Thyroid gland (tissue), 4 donors: ENCODE measurements around the gene HBA2. TPM values are rescaled to one million over a fixed set of nuclear protein-coding genes. Genes with fewer than 3 reads are reported as not detected.
"Not testable (repeated sequence)": the region's sequence is repeated elsewhere in the genome, so short reads cannot be mapped to it uniquely, and the experiment has no call there.

Experiments used
- DNase-seq, 2 donors: peaks; one replicate each; pipeline ENCODE4 v3.0.0-alpha.2; 2019
- H3K27ac ChIP-seq, 3 donors: fragments of 200-600 bp; sonication (generic); 1 replicate in 2 of 3; 2 replicates in 1 of 3; pipeline ENCODE4 v1.5.1; 2016 to 2019; ENCODE audit warnings: mild to moderate bottlenecking in 1 of 3, moderate library complexity in 1 of 3
- H3K27me3 ChIP-seq: fragments of 200-600 bp; sonication (generic); one replicate; pipeline ENCODE4 v1.5.1; 2019
- H3K36me3 ChIP-seq, 2 donors: fragments of 200-600 bp; sonication (generic); one replicate each; pipeline ENCODE4 v1.5.1; 2016 to 2019
- H3K4me1 ChIP-seq, 2 donors: fragments of 200-600 bp; sonication (generic); one replicate each; pipeline ENCODE4 v1.5.1; 2017 to 2019
- H3K4me3 ChIP-seq, 3 donors: fragments of 200-600 bp; sonication (generic); replicated peaks in 1 of 3; 1 replicate in 2 of 3; 2 replicates in 1 of 3; pipeline ENCODE4 v1.5.1; 2016; ENCODE audit warnings: mild to moderate bottlenecking in 1 of 3
- H3K9me3 ChIP-seq: fragments of 200-600 bp; sonication (generic); one replicate; pipeline ENCODE4 v1.5.1; 2017
- CTCF ChIP-seq, 6 experiments: fragments of 200-600 bp in 3 of 6; fragments of 450-650 bp in 3 of 6; sonication (generic) in 3 of 6; IDR thresholded peaks; one replicate each; pipeline ENCODE4 v1.5.1; 2016 to 2019; ENCODE audit warnings: antibody characterized with exemption in 6 of 6, mild to moderate bottlenecking in 2 of 6, inconsistent platforms in 1 of 6, moderate library complexity in 1 of 6
- POLR2A ChIP-seq, 2 donors: fragments of 450-650 bp; IDR thresholded peaks; one replicate each; pipeline ENCODE4 v1.6.1; 2017; ENCODE audit warnings: antibody characterized with exemption in 2 of 2, mild to moderate bottlenecking in 2 of 2, moderate library complexity in 1 of 2
- WGBS, 2 donors: methylation state at CpG; one replicate each; pipeline ENCODE4 v1.1.5; 2017; 5-methylcytosine and 5-hydroxymethylcytosine counted together
- intact Hi-C: fragments of 100-400 bp; cut with DNase I; formaldehyde crosslinking; loops from one replicate; pipeline ENCODE4 v1.15.1; 2023
- total RNA-seq, 4 donors: library from RNA; depleted of rRNA; stranded (reverse); fragments of >200 nt; gene quantifications; one replicate each; pipeline ENCODE4 v1.2.3, GENCODE V29; 2016

The HBA2 gene
- 100 to 1,000 TPM in 1 of 4 donors, 10 to 100 TPM in 3; 21.2 to 136 (median 51.3) TPM for total RNA-seq

- peaks cover 21% of the 10 kb centered on the region for H3K27me3 ChIP-seq
Observed at GRCh38 chr16:172374-172941, at the start of gene HBA2. TSS of gene HBA2 (plus strand) at chr16:172876. CDS start at chr16:172913, 37 bp downstream.

GRCh38 chr16:123558-124350 is 48.9 kb upstream of the HBA2 start:
- intact Hi-C loops, H3K4me3 ChIP-seq, H3K36me3 ChIP-seq, H3K27me3 ChIP-seq, H3K4me1 ChIP-seq, H3K27ac ChIP-seq, DNase-seq, H3K9me3 ChIP-seq: not testable (repeated sequence)
- WGBS, 2 donors = 89 to 90% methylated on average over 13 to 19 of the region's 19 CpGs

More at GRCh38 chr16:172374-172941, at the start of gene HBA2:
- DNase-seq, H3K27ac ChIP-seq, H3K4me1 ChIP-seq, H3K9me3 ChIP-seq, H3K4me3 ChIP-seq, intact Hi-C loops, H3K36me3 ChIP-seq: not testable (repeated sequence)
- no CpG with 5 or more reads among the region's 74 CpGs for WGBS, 2 donors

DNA sequence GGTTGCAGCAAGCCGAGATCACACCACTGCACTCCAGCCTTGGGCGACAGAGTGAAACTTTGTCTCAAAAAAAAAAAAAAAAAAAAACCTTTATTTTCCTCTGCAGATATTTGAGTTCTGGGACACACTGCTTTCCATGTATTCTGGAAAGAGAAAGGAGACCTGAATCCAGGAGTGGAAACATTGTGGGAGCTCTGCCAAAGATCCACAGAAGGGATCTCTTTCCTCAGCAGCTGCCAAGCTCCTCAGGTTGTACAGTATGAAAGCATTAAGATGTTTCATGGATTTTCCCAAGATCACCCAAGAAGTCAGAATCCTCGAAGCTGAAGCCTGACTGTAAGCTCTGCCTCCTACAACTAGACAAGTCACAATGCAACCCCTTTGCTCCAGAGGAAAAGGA is 47.7 kb upstream of the HBA2 start:
- Histone ChIP-seq H3K9me3 (no peaks in the 10 kb centered on the region), H3K4me1 (no peaks in the 10 kb centered on the region), H3K27me3 (no peaks in the 10 kb centered on the region), H3K4me3 (no peak overlapping the region), H3K36me3 (no peaks in the 10 kb centered on the region), H3K27ac (no peak overlapping the region)
- intact Hi-C loops = no loop called here
- 91 to 94% methylated on average over 3 of the region's 3 CpGs for WGBS, 2 donors
- TF ChIP-seq CTCF (IDR thresholded peaks at IDR 0.05) = no peak
- no peak for TF ChIP-seq POLR2A (IDR thresholded peaks at IDR 0.05)
- DNase-seq = no peak

DNA sequence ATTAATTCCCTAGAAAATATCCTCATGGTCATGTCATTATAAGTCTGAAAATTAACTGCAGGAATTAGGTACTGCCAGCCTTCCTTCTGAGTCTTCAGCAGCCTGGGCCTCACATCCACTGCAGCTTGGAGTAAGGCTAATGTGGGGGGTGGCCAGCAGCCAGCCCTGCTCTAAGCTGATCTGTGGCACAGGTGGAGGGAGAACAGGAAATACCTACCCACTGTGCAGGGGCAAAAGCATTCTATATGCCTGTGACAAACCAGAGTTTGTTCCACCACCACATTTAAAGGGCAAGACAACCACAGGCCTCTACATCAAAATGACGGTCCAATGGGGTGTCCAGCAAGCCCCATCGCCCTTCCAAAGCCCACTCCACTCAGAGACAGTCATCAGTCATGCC is 43.6 kb upstream of the HBA2 start:
- TF ChIP-seq POLR2A (IDR thresholded peaks at IDR 0.05) (no peak), CTCF (IDR thresholded peaks at IDR 0.05) (no peak)
- no peaks in the 10 kb centered on the region for H3K4me1 ChIP-seq
- no peaks in the 10 kb centered on the region for H3K36me3 ChIP-seq
- H3K4me3 ChIP-seq = no peak overlapping the region
- intact Hi-C loops = no loop called here
- DNase-seq = no peak
- no peaks in the 10 kb centered on the region for H3K9me3 ChIP-seq
- no peak overlapping the region for H3K27ac ChIP-seq
- H3K27me3 ChIP-seq = no peaks in the 10 kb centered on the region
- WGBS, 2 donors = 100% methylated on average over 2 of the region's 2 CpGs; no CpG with 5 or more reads in 1 of the 2 donors

DNA sequence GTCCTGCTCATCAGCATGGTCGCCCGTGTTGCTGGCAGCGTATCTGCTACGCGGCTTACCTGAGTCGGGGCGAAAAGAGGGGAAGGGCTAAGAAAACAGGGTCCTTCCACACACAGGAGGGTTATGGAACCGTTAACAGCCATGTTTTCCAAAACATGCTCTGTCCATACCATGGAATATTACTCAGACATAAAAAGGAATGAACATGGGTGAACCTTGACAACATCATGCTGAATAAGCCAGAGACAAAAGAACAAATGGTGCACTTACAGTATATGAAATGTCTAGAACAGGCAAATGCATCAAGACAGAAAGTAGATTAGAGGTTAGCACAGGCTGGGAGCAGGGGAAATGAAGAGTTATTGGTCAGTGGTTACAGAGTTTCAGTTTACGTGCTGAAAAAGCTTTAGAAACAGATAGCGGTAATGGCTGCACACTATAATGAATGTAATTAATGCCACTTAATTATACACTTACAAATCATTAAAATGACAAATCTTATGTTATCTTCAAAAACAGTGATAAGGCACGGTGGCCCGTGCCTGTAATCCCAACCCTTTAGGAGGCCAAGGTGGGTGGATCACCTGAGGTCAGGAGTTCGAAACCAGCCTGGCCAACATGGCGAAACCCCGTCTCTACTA is 42.0 kb upstream of the HBA2 start:
- intact Hi-C loops = no loop called here
- Histone ChIP-seq H3K4me3 (no peak overlapping the region), H3K36me3 (no peaks in the 10 kb centered on the region), H3K4me1 (no peaks in the 10 kb centered on the region), H3K27ac (no peak overlapping the region), H3K27me3 (no peaks in the 10 kb centered on the region), H3K9me3 (no peaks in the 10 kb centered on the region)
- TF ChIP-seq CTCF (IDR thresholded peaks at IDR 0.05) (no peak), POLR2A (IDR thresholded peaks at IDR 0.05) (no peak)
- WGBS, 2 donors = 95 to 96% methylated on average over 15 of the region's 15 CpGs
- DNase-seq = no peak

GRCh38 chr16:132120-132519 is 40.6 kb upstream of the HBA2 start:
- no peaks in the 10 kb centered on the region for H3K9me3 ChIP-seq
- no peak overlapping the region for H3K27ac ChIP-seq
- H3K27me3 ChIP-seq = no peaks in the 10 kb centered on the region
- no peaks in the 10 kb centered on the region for H3K36me3 ChIP-seq
- no peak for DNase-seq
- H3K4me1 ChIP-seq = no peaks in the 10 kb centered on the region
- WGBS, 2 donors = 95 to 97% methylated on average over 7 of the region's 7 CpGs
- H3K4me3 ChIP-seq = no peak overlapping the region
- intact Hi-C loops = no loop called here
- TF ChIP-seq POLR2A (IDR thresholded peaks at IDR 0.05) (no peak), CTCF (IDR thresholded peaks at IDR 0.05) (no peak)
